ENCODE data around the gene ANKRD10.

The ANKRD10 gene

GRCh38 chr13:110828705-110829104 lies 86.2 kb downstream of the ANKRD10 start:
- no peak for DNase-seq

All from NCI-H187 (cell line).